HG03060 (cell line): ENCODE data around the gene HMOX2.

Experiments
- ATAC-seq: cut with Tn5 transposase; IDR thresholded peaks from one replicate; pipeline ENCODE4 v1.9.1; 2021; ENCODE audit warnings: low read depth, moderate number of reproducible peaks; ENCODE audit not compliant: unreplicated experiment

The HMOX2 gene

GRCh38 chr16:4475880-4476788 is at the start of gene HMOX2:
HMOX2 (plus strand) TSS chr16:4476398; CDS start chr16:4505525, 29,127 bp downstream.
- ATAC-seq, result peak; percentile 61

GRCh38 chr16:4426722-4427372 is 49.4 kb upstream of the HMOX2 start:
- no peak for ATAC-seq

- no peak for ATAC-seq
Measured at GRCh38 chr16:4428500-4428899, 47.7 kb upstream of the HMOX2 start.

- no peak for ATAC-seq
Measured at GRCh38 chr16:4431023-4431422, 45.2 kb upstream of the HMOX2 start.

GRCh38 chr16:4433228-4433627 is 43.0 kb upstream of the HMOX2 start:
- ATAC-seq, result no peak

- ATAC-seq, result no peak
Measured at GRCh38 chr16:4433914-4434787, 42.0 kb upstream of the HMOX2 start.

GRCh38 chr16:4435337-4436067 is 40.7 kb upstream of the HMOX2 start:
- no peak for ATAC-seq

- ATAC-seq, result no peak
Measured at GRCh38 chr16:4437366-4437765, 38.8 kb upstream of the HMOX2 start.

GRCh38 chr16:4442371-4442770 is 33.8 kb upstream of the HMOX2 start:
- ATAC-seq, result no peak

GRCh38 chr16:4443271-4443670 is 32.9 kb upstream of the HMOX2 start:
- ATAC-seq, result no peak

- ATAC-seq, result no peak
Measured at GRCh38 chr16:4443986-4444385, 32.2 kb upstream of the HMOX2 start.

- ATAC-seq, result no peak
Measured at GRCh38 chr16:4450430-4450829, 25.8 kb upstream of the HMOX2 start.

- no peak for ATAC-seq
Measured at GRCh38 chr16:4450931-4451519, 25.2 kb upstream of the HMOX2 start.

GRCh38 chr16:4452674-4453073 is 23.5 kb upstream of the HMOX2 start:
- ATAC-seq, result no peak

GRCh38 chr16:4454623-4455022 is 21.6 kb upstream of the HMOX2 start:
- no peak for ATAC-seq

GRCh38 chr16:4455081-4455480 is 21.1 kb upstream of the HMOX2 start:
- ATAC-seq, result no peak

GRCh38 chr16:4455951-4456350 is 20.2 kb upstream of the HMOX2 start:
- no peak for ATAC-seq

GRCh38 chr16:4460936-4461249 is 15.3 kb upstream of the HMOX2 start:
- no peak for ATAC-seq

- ATAC-seq, result no peak
Measured at GRCh38 chr16:4461250-4462085, 14.7 kb upstream of the HMOX2 start.
